Measurements from ENCODE around the gene SMOC2. TPM values are rescaled to one million over a fixed set of nuclear protein-coding genes. Genes with fewer than 3 reads are reported as not detected.

SMOC2 gene
- total and polyA plus RNA-seq, 8 donors, result 7.1 to 18.8 (median 9.5) TPM

- no peak for DNase-seq
- Histone ChIP-seq H3K4me3 (no peak overlapping the region), H3K4me1 (peaks cover 0 to 5% of the 10 kb centered on the region in 2 donors), H3K27me3 (peaks cover 0 to 26% of the 10 kb centered on the region in 2 donors), H3K27ac (no peak overlapping the region), H3K9me3 (no peaks in the 10 kb centered on the region), H3K36me3 (no peaks in the 10 kb centered on the region)
- intact Hi-C loops (cut with DNase I), result no loop called here
- no peak for ATAC-seq
- TF ChIP-seq, protein P1, sequence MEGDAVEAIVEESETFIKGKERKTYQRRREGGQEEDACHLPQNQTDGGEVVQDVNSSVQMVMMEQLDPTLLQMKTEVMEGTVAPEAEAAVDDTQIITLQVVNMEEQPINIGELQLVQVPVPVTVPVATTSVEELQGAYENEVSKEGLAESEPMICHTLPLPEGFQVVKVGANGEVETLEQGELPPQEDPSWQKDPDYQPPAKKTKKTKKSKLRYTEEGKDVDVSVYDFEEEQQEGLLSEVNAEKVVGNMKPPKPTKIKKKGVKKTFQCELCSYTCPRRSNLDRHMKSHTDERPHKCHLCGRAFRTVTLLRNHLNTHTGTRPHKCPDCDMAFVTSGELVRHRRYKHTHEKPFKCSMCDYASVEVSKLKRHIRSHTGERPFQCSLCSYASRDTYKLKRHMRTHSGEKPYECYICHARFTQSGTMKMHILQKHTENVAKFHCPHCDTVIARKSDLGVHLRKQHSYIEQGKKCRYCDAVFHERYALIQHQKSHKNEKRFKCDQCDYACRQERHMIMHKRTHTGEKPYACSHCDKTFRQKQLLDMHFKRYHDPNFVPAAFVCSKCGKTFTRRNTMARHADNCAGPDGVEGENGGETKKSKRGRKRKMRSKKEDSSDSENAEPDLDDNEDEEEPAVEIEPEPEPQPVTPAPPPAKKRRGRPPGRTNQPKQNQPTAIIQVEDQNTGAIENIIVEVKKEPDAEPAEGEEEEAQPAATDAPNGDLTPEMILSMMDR (IDR thresholded peaks at IDR 0.05), result no peak
These were observed 23.1 kb upstream of the SMOC2 start for GRCh38 chr6:168417679-168418557.

GRCh38 chr6:168418711-168419121 is 22.3 kb upstream of the SMOC2 start:
- intact Hi-C loops (cut with DNase I), result no loop called here
- TF ChIP-seq, protein P1 (IDR thresholded peaks at IDR 0.05), result no peak
- Histone ChIP-seq H3K27ac (no peak overlapping the region), H3K4me3 (no peak overlapping the region), H3K4me1 (peaks cover 0 to 5% of the 10 kb centered on the region in 2 donors), H3K9me3 (no peaks in the 10 kb centered on the region), H3K27me3 (peaks cover 0 to 26% of the 10 kb centered on the region in 2 donors), H3K36me3 (no peaks in the 10 kb centered on the region)
- DNase-seq (peak in 1 of 4 donors; percentile 37), ATAC-seq (peak; percentile 42)

DNA sequence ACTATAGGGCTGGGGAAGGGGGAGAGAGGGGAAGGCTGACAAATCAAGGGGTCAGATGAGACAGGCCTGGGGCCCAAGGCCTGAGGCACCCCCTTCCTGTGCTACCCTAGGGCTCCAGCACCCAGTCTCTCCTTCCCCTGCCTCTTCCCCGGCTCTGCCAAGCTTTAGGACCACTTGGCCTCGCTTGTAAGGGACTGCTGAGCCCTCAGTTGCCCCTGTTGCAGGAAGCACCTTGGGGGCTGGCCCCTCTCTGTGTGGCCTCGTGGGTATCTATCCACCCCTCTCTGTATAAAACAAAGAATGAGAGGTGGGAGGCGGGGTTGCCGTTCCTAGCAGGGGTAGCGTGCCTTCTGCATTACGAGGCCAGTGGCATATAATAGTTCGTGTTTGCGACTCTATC is 21.4 kb upstream of the SMOC2 start:
- DNase-seq, result no peak
- TF ChIP-seq, protein P1 (IDR thresholded peaks at IDR 0.05), result no peak
- H3K27me3 ChIP-seq, result peaks cover 0 to 26% of the 10 kb centered on the region in 2 donors
- no peak overlapping the region for H3K27ac ChIP-seq
- H3K9me3 ChIP-seq, result no peaks in the 10 kb centered on the region
- H3K36me3 ChIP-seq, result no peaks in the 10 kb centered on the region
- no peak for ATAC-seq
- intact Hi-C loops (cut with DNase I), result no loop called here
- peaks cover 0 to 5% of the 10 kb centered on the region in 2 donors for H3K4me1 ChIP-seq
- no peak overlapping the region for H3K4me3 ChIP-seq

- Histone ChIP-seq H3K9me3 (no peaks in the 10 kb centered on the region), H3K27me3 (peaks cover 0 to 26% of the 10 kb centered on the region in 2 donors), H3K4me1 (peaks cover 0 to 5% of the 10 kb centered on the region in 2 donors), H3K27ac (no peak overlapping the region), H3K36me3 (no peaks in the 10 kb centered on the region), H3K4me3 (no peak overlapping the region)
- TF ChIP-seq, protein P1 (IDR thresholded peaks at IDR 0.05), result no peak
- ATAC-seq (no peak), DNase-seq (no peak)
- intact Hi-C loops (cut with DNase I), result no loop called here
These were observed 20.9 kb upstream of the SMOC2 start for GRCh38 chr6:168420084-168420483.

DNA sequence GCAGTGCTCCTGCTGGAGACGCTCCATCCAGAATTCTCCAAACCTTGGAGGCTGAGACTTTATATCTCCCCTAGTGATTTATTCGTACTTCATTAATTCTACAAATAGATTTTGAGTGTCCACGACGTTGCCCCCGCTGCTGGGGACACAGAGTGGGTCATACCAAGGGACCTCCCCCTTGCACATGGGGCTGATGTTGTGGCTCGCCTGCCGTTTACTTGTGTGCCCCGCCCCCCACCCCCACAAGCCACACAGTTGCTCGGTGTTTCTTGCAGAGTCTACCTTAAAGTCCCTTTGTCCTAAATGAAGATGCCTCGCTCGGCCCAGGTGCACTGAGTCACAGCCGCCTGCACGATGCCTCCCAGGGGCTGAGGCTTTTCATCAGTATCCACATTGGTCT is 20.3 kb upstream of the SMOC2 start:
- TF ChIP-seq, protein P1 (IDR thresholded peaks at IDR 0.05), result no peak
- Histone ChIP-seq H3K27me3 (peaks cover 0 to 26% of the 10 kb centered on the region in 2 donors), H3K36me3 (no peaks in the 10 kb centered on the region), H3K9me3 (no peaks in the 10 kb centered on the region), H3K27ac (no peak overlapping the region), H3K4me1 (peaks cover 0 to 5% of the 10 kb centered on the region in 2 donors), H3K4me3 (no peak overlapping the region)
- DNase-seq (no peak), ATAC-seq (no peak)
- intact Hi-C loops (cut with DNase I), result no loop called here
